Mesendoderm (in vitro differentiated cells): Measurements from ENCODE around the gene CENPB.

Source experiments
- DNase-seq: peaks from one replicate; pipeline ENCODE4 v3.0.0; 2013
- H2AK5ac ChIP-seq: 2 replicates; pipeline ENCODE4 v1.6.1; 2013; ENCODE audit warnings: low read length, inconsistent platforms
- H2BK120ac ChIP-seq: 2 replicates; pipeline ENCODE4 v1.6.1; 2013; ENCODE audit warnings: low read depth, mild to moderate bottlenecking, low read length, moderate library complexity, mixed read lengths
- H2BK15ac ChIP-seq: replicated peaks from 2 replicates; pipeline ENCODE4 v1.6.1; 2013; ENCODE audit warnings: low read depth, mild to moderate bottlenecking, moderate library complexity
- H2BK5ac ChIP-seq: 2 replicates; pipeline ENCODE4 v1.6.1; 2013; ENCODE audit warnings: low read length, inconsistent platforms
- H3K18ac ChIP-seq: 2 replicates; pipeline ENCODE4 v1.6.1; 2013; ENCODE audit warnings: mild to moderate bottlenecking, low read length, mixed read lengths
- H3K23ac ChIP-seq: one replicate; pipeline ENCODE4 v1.6.1; 2013; ENCODE audit warnings: low read length
- H3K27ac ChIP-seq: 2 replicates; pipeline ENCODE4 v1.5.1; 2013; ENCODE audit warnings: low read depth, mild to moderate bottlenecking, inconsistent platforms, low read length, moderate library complexity
- H3K27me3 ChIP-seq: 2 replicates; pipeline ENCODE4 v1.6.1; 2013; ENCODE audit warnings: low read length, control low read depth, mild to moderate bottlenecking, inconsistent platforms; ENCODE audit not compliant: insufficient read depth, poor library complexity
- H3K36me3 ChIP-seq: 2 replicates; pipeline ENCODE4 v1.6.1; 2013; ENCODE audit warnings: low read length, inconsistent platforms; ENCODE audit not compliant: control insufficient read depth, insufficient read depth
- H3K4ac ChIP-seq: one replicate; pipeline ENCODE4 v1.6.1; 2013; ENCODE audit warnings: low read depth, mild to moderate bottlenecking, low read length, moderate library complexity
- H3K4me1 ChIP-seq: 2 replicates; pipeline ENCODE4 v1.6.1; 2013; ENCODE audit warnings: low read depth, low read length, inconsistent platforms; ENCODE audit not compliant: control insufficient read depth
- H3K4me2 ChIP-seq: 2 replicates; pipeline ENCODE4 v1.6.1; 2013; ENCODE audit warnings: low read length
- H3K4me3 ChIP-seq: 2 replicates; pipeline ENCODE4 v1.5.1; 2013; ENCODE audit warnings: mild to moderate bottlenecking, low read length
- H3K56ac ChIP-seq: one replicate; pipeline ENCODE4 v1.6.1; 2013; ENCODE audit warnings: low read length
- H3K79me1 ChIP-seq: 2 replicates; pipeline ENCODE4 v1.6.1; 2013; ENCODE audit warnings: low read length, inconsistent platforms
- H3K79me2 ChIP-seq: 2 replicates; pipeline ENCODE4 v1.6.1; 2013; ENCODE audit warnings: mild to moderate bottlenecking, low read length; ENCODE audit not compliant: control insufficient read depth, insufficient read depth
- H3K9ac ChIP-seq: 2 replicates; pipeline ENCODE4 v1.6.1; 2013; ENCODE audit warnings: low read length, inconsistent platforms
- H4K5ac ChIP-seq: one replicate; pipeline ENCODE4 v1.6.1; 2013; ENCODE audit warnings: low read length
- H4K8ac ChIP-seq: one replicate; pipeline ENCODE4 v1.6.1; 2013; ENCODE audit warnings: low read depth, mild to moderate bottlenecking, control low read depth, low read length, moderate library complexity
- WGBS: extraction: QIAGEN DNeasy Blood & Tissue Kit; methylation state at CpG from one replicate; pipeline ENCODE4 v1.1.7; 2013; ENCODE audit warnings: low lambda C conversion rate, missing lambda C conversion rate; ENCODE audit not compliant: insufficient coverage; ENCODE audit errors: extremely low coverage; 5-methylcytosine and 5-hydroxymethylcytosine counted together

CENPB gene

DNA sequence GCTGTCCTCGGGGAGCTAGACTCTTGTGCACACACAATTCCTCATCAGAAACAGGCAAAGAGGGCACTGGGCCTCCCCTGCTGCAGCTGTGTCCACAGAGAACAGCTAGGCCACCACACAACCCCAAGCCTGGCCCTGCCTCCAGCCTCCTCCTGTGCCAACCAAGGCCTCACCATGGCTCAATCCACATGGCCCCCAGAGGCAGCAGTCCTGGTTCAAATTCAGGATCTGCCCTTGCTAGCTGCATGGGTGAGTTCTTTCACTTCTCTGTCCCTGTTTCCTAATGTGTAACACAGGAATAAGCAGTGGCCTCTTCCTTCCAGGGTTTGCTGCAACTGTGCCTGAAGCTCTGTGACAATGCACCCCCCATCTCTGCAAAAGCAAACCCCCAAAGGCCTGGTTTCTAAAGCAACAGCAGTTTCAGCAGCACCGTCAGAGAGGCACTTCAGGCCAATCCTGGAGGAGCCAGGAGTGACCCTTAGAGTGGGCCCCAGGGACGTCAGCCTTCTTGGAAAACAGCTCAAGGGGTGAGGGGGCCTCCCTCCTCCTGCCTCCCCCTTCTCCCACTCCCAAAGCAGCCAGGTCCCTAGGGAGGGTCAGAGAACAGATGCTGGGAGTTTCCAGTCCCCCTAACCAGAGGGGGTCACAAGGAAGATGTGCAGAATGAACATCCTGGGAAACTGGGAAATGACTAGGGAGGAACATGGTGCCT, 21.2 kb downstream of the CENPB start:
- DNase-seq, result no peak
- no peak overlapping the region for H3K4me3 ChIP-seq
- no peak overlapping the region for H3K4ac ChIP-seq
- H3K36me3 ChIP-seq, result no peaks in the 10 kb centered on the region
- H3K79me2 ChIP-seq, result no peaks in the 10 kb centered on the region
- H2BK120ac ChIP-seq, result no peak overlapping the region
- H3K4me2 ChIP-seq, result no peak overlapping the region
- no peak overlapping the region for H4K5ac ChIP-seq
- WGBS, result no CpG with 5 or more reads among the region's 3 CpGs
- H4K8ac ChIP-seq, result no peak overlapping the region
- H3K27me3 ChIP-seq, result no peaks in the 10 kb centered on the region
- no peak overlapping the region for H3K23ac ChIP-seq
- no peak overlapping the region for H2BK15ac ChIP-seq
- H2AK5ac ChIP-seq, result no peak overlapping the region
- peak overlapping the region; percentile 99 for H3K56ac ChIP-seq
- H3K79me1 ChIP-seq, result peaks cover 10% of the 10 kb centered on the region
- peaks cover 5% of the 10 kb centered on the region for H3K4me1 ChIP-seq
- no peak overlapping the region for H2BK5ac ChIP-seq
- no peak overlapping the region for H3K18ac ChIP-seq
- H3K27ac ChIP-seq, result no peak overlapping the region
- H3K9ac ChIP-seq, result no peak overlapping the region

DNA sequence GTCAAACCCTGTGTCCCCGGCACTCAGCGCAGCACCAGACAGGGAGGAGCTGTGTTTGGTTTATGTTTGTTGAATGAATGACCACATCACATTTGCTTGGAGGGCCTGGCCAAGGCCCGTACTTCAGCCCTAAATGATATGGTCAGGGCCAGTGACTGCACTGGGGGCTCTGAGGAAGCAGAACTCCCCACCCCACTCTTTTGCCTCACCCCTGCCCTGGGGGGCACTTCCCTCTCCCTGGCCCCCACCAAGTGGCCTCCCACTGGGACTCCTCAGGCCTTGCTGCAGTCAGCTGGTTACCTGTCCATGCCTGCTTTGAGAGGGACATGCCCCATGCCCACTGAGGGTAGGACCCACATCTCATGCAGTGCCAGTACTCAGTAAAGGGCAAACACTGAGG, 21.9 kb downstream of the CENPB start:
- no peaks in the 10 kb centered on the region for H3K36me3 ChIP-seq
- H2BK120ac ChIP-seq, result no peak overlapping the region
- no peak overlapping the region for H3K4ac ChIP-seq
- no peak overlapping the region for H4K8ac ChIP-seq
- H4K5ac ChIP-seq, result no peak overlapping the region
- no peak overlapping the region for H2AK5ac ChIP-seq
- H2BK15ac ChIP-seq, result no peak overlapping the region
- no peak for DNase-seq
- no peak overlapping the region for H3K56ac ChIP-seq
- H3K9ac ChIP-seq, result no peak overlapping the region
- no peaks in the 10 kb centered on the region for H3K79me2 ChIP-seq
- no CpG with 5 or more reads among the region's 3 CpGs for WGBS
- no peak overlapping the region for H3K4me3 ChIP-seq
- no peaks in the 10 kb centered on the region for H3K27me3 ChIP-seq
- H3K27ac ChIP-seq, result no peak overlapping the region
- H3K23ac ChIP-seq, result no peak overlapping the region
- H2BK5ac ChIP-seq, result no peak overlapping the region
- peaks cover 10% of the 10 kb centered on the region for H3K79me1 ChIP-seq
- peaks cover 5% of the 10 kb centered on the region for H3K4me1 ChIP-seq
- no peak overlapping the region for H3K4me2 ChIP-seq
- H3K18ac ChIP-seq, result no peak overlapping the region

DNA sequence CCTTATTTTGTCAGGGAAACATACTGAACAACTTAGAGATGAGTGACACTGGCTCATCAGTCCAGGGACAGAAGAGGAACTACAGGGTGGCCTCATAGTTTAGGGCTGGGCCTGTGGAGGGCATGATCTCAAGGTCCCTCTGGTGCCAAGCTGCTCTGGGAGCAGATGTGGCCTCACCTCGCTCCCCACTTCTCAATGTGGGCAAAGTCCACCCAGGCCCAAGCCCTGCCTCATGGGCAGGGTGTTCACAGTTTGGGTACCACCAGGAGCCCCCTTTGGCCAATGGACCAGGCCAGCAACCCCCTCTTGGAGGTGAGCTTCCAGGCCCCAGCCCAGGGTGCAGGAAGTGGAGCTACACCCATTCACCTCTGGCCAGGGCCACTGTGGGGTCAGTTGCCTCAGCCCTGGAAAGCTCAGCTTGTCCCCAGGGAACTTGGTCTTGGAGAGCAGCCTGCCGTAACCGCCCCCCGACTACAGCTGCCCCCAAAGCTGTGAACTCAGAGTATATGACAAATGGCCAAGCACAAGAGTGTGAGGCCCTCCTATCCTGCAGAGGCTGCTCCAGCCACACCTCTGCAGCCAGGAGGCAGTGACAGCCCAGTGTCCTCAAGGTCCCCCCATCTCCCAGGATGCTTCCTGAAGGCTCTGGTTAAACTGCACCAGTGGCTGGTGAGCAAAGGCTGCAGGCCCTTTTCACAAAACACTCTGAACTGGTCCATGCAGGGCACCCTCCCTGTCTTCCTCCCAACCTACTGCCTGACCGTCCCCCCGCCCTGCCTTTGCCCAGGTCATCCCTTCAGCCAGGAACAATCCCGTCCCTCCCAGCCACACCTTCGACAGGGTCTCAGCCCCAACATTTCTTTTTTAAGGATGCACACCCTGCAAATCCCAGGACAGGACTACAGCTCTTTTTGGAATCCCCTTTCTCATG, 22.6 kb downstream of the CENPB start:
- H3K36me3 ChIP-seq, result no peaks in the 10 kb centered on the region
- no peak overlapping the region for H3K4ac ChIP-seq
- H3K4me2 ChIP-seq, result no peak overlapping the region
- H2BK120ac ChIP-seq, result no peak overlapping the region
- peaks cover 5% of the 10 kb centered on the region for H3K4me1 ChIP-seq
- no peak overlapping the region for H3K18ac ChIP-seq
- no peaks in the 10 kb centered on the region for H3K27me3 ChIP-seq
- H4K5ac ChIP-seq, result no peak overlapping the region
- peaks cover 10% of the 10 kb centered on the region for H3K79me1 ChIP-seq
- H3K79me2 ChIP-seq, result no peaks in the 10 kb centered on the region
- H3K4me3 ChIP-seq, result no peak overlapping the region
- no peak overlapping the region for H3K9ac ChIP-seq
- H2BK5ac ChIP-seq, result no peak overlapping the region
- H4K8ac ChIP-seq, result no peak overlapping the region
- no CpG with 5 or more reads among the region's 8 CpGs for WGBS
- H2BK15ac ChIP-seq, result no peak overlapping the region
- no peak overlapping the region for H3K23ac ChIP-seq
- no peak overlapping the region for H2AK5ac ChIP-seq
- H3K56ac ChIP-seq, result no peak overlapping the region
- DNase-seq, result no peak
- H3K27ac ChIP-seq, result no peak overlapping the region

DNA sequence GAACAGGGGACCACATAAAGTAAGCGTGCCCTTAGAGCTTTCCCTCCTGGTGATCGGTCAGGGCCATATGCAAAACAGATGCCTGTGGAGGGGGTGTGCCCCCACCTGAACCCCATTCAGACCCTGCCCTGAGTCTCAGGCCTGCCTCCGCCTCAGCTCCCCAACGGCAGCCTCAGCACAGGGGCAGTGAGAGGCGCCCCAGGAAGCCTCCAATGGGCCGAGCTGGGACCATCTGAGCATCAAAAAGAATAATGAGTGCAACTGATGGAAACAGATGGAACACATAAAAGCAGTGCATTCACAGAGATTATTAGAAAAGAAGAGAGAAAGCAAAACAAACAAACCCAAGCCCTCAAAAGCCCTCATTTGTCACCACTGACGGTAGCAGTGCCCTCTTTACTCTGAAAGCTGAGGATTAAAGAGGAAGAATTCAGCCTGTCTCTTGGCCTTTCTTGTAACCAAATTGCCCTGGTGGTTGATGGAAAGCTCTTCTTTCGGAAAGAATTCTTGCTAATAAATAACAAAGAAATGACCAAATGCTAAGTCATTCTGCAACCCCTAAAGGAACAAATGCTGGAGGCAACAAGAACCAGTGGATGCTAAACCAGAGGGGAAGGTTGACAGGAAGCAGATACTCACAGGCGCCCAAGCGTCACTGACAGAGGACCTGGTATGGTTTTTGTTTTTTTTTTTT, 25.7 kb downstream of the CENPB start:
- no peak for DNase-seq
- no peak overlapping the region for H3K4me3 ChIP-seq
- H3K18ac ChIP-seq, result no peak overlapping the region

DNA sequence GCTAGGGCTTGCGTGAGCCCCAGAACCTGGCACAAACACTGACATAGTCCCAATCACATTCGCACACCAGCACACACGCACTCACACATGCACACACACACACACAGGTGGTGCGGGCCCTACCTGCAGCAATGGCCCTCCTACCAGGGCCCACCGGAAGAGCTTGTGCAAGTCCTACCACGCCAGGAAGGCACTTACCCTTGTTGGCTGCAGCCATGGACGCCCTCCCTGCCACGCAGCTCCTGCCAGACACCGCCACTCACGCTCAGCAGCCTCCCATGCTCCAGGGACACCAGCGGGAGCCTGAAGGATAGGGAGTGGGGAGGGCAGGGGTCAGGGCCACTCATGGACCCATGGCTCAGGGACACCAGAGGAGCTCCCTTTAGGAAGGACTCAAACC, 26.7 kb downstream of the CENPB start:
- Histone ChIP-seq H4K8ac (no peak overlapping the region), H3K23ac (no peak overlapping the region), H3K4ac (no peak overlapping the region), H3K79me2 (no peaks in the 10 kb centered on the region), H2BK120ac (no peak overlapping the region), H3K4me1 (no peaks in the 10 kb centered on the region), H3K36me3 (no peaks in the 10 kb centered on the region), H3K27ac (no peak overlapping the region), H3K4me2 (no peak overlapping the region), H3K4me3 (no peak overlapping the region), H3K9ac (no peak overlapping the region), H2BK15ac (no peak overlapping the region), H3K79me1 (peaks cover 1% of the 10 kb centered on the region), H3K18ac (no peak overlapping the region), H4K5ac (no peak overlapping the region), H3K56ac (no peak overlapping the region), H3K27me3 (no peaks in the 10 kb centered on the region), H2BK5ac (no peak overlapping the region), H2AK5ac (no peak overlapping the region)
- WGBS, result no CpG with 5 or more reads among the region's 11 CpGs
- DNase-seq, result no peak

More for the DNA sequence above, 25.7 kb downstream of the CENPB start:
- no peak overlapping the region for H3K4ac ChIP-seq
- H3K36me3 ChIP-seq, result no peaks in the 10 kb centered on the region
- H3K9ac ChIP-seq, result no peak overlapping the region
- H3K79me1 ChIP-seq, result peaks cover 6% of the 10 kb centered on the region
- no peak overlapping the region for H2BK15ac ChIP-seq
- H3K27ac ChIP-seq, result no peak overlapping the region
- no peaks in the 10 kb centered on the region for H3K79me2 ChIP-seq
- no peak overlapping the region for H4K8ac ChIP-seq
- H3K4me1 ChIP-seq, result no peaks in the 10 kb centered on the region
- no peak overlapping the region for H2BK120ac ChIP-seq
- no peak overlapping the region for H3K23ac ChIP-seq
- no peak overlapping the region for H4K5ac ChIP-seq
- no peak overlapping the region for H2BK5ac ChIP-seq
- WGBS, result no CpG with 5 or more reads among the region's 10 CpGs
- H3K27me3 ChIP-seq, result no peaks in the 10 kb centered on the region
- H3K56ac ChIP-seq, result no peak overlapping the region
- H2AK5ac ChIP-seq, result no peak overlapping the region
- H3K4me2 ChIP-seq, result no peak overlapping the region
